Astrocyte of the spinal cord (primary cell): Measurements from ENCODE around the gene SCNM1.

Experiments used
- DNase-seq: peaks from one replicate; pipeline ENCODE4 v3.0.0; 2011; ENCODE audit warnings: low read depth, low spot score
- H3K4me3 ChIP-seq: 2 replicates; pipeline ENCODE4 v1.5.1; 2011; ENCODE audit warnings: low read depth, mild to moderate bottlenecking, low read length, moderate library complexity
- in situ Hi-C: cut with HindIII; loops from 2 replicates; pipeline ENCODE4 v1.10.0; 2017; ENCODE audit warnings: low sequenced_read_pairs
- TF ChIP-seq, protein P1 (sequence below): IDR thresholded peaks from 2 replicates; pipeline ENCODE4 v1.5.1; 2012; ENCODE audit warnings: low read depth, mild to moderate bottlenecking, low read length, inconsistent platforms

Gene SCNM1

DNA sequence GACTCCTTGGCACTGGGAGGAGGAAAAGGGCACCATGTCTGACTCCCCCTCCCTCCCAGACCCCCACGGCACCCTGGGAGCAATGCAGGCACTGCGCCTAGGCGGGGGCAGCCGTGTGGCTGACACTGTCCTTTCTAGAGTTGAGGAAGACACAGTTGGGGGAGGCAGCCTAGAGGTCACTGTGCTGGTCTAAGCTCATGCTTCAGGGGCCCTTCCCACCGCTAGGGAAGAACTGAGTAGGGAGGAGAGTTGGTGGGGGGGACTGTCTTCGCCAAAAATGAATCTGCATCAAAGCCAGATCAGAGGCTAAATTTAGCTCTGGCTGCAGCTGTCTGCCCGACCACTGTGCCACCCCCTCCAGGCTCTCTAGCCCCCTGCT lies 22.9 kb upstream of the SCNM1 start:
- no peak for DNase-seq
- TF ChIP-seq, protein P1, sequence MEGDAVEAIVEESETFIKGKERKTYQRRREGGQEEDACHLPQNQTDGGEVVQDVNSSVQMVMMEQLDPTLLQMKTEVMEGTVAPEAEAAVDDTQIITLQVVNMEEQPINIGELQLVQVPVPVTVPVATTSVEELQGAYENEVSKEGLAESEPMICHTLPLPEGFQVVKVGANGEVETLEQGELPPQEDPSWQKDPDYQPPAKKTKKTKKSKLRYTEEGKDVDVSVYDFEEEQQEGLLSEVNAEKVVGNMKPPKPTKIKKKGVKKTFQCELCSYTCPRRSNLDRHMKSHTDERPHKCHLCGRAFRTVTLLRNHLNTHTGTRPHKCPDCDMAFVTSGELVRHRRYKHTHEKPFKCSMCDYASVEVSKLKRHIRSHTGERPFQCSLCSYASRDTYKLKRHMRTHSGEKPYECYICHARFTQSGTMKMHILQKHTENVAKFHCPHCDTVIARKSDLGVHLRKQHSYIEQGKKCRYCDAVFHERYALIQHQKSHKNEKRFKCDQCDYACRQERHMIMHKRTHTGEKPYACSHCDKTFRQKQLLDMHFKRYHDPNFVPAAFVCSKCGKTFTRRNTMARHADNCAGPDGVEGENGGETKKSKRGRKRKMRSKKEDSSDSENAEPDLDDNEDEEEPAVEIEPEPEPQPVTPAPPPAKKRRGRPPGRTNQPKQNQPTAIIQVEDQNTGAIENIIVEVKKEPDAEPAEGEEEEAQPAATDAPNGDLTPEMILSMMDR: no peak
- in situ Hi-C loops: no loop called here
- no peak overlapping the region for H3K4me3 ChIP-seq

DNA sequence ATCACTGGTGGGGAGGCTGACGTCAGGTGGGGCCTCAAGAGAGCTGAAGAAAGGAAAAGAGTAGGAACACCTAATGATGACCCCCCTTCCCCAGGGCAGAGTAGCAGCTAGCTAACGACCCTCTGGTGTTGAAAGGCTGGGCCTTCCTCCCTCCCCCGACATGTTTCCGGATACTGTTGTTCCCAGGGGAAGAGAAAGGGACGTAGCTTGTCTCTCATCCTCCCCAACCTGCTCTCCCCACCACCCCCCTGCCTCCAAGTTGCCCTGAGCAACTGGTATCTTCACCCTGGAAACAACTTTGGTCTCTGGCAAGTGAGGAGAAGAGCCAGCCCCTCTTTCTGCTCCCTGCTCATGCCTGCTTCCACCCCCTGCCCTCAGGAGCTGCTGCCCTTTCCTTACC lies 22.0 kb upstream of the SCNM1 start:
- H3K4me3 ChIP-seq: no peak overlapping the region
- no peak for DNase-seq
- TF ChIP-seq, protein P1: no peak
- in situ Hi-C loops: no loop called here

DNA sequence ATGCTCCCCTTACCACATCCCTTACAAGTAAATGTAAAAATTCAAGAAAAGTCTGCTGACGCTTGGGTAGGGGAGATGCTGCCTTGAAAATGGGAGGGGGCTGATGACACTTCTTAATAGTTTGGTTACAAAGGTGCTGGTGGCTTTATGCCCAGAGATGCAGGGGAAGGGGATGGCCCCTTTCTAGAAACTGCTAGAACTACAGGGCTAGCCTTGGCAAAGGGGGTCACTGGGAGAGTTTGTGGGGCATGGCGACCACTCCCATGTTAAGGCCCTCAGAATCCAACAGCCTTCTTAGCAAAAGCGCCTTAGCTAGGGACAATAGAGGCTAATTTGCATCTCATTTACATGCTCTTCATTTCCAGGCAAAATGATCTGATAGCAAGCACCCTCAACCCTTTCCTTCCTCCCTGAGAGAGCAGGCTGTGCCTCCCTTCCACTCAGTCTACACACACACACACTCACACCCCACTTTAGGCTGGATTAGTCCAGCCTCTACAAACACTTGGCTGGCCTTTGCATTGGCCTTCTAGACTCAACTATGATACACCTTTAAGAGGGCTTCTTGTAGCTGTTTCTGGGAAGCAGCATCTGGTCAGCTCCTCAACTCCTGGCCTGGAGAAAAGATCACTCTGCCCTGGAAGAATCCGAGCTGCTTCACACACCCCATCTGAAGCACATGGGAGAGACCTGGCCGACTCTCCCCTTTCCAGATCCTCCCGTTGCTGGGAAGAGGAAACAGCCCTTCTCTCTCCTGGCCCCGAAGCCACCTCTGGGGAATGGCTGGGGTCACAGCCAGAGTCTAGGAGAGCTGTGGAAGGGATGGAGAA lies 21.3 kb upstream of the SCNM1 start:
- DNase-seq: no peak
- TF ChIP-seq, protein P1: no peak
- no peak overlapping the region for H3K4me3 ChIP-seq

DNA sequence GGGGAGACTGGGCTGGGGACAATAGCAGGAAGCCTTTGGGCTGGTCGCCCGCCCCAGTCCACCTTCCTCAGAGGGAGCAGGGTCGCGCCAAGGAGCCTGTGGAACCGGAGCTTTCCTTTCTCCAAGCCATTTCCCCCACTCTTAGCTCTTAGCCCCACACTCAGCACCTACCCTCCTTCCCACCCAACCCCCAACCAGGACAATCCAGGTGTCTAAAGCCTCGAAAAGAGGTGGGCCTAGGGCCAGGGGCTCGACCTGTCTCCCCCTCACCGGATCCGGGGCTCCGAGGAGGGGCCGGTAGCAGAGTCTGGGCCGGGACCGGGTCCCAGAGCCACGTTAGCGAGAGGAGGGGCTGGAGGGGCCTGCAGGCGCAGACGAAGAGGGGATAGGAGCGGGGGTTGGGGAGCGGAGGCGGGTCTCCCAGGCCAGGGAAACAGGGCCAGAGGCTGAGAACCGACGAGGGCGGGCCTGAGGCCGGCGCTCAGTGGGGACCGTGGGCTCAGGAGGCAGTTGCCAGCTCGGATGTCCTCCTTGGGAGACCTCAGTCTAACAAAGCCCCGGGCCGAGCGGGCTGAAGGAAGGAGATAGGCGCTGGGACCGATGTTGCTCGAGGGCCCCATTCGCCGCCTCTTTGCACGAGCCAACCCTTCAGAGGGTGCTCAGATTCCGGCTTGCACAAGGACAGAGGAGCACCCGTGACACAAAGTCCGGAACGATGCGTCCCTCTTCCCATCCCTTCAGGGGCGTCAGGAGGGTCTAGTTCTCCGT lies 20.5 kb upstream of the SCNM1 start:
- in situ Hi-C loops: no loop called here
- peak overlapping the region; percentile 61 for H3K4me3 ChIP-seq
- TF ChIP-seq, protein P1: no peak
- DNase-seq: no peak

More for the DNA sequence above, 21.3 kb upstream of the SCNM1 start:
- in situ Hi-C loops: no loop called here

DNA sequence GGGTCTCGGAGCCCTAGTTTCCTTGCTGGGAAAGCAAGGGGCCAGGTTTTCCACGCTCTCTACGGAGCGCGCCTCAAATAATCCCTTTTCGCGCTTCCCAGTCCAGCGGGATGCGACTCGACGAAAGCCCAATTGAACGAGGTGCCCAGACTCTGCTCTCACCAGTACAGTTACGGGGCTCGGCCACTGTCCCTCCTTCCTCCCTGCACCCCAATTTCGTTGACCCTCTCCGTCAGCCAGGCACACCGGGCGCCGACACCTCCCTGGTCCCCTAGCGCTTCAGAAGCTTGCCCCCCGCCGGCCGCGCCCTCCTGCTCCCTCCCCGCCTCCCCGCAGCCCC lies 19.9 kb upstream of the SCNM1 start:
- DNase-seq: no peak
- TF ChIP-seq, protein P1: no peak
- in situ Hi-C loops: no loop called here
- peak overlapping the region; percentile 61 for H3K4me3 ChIP-seq

DNA sequence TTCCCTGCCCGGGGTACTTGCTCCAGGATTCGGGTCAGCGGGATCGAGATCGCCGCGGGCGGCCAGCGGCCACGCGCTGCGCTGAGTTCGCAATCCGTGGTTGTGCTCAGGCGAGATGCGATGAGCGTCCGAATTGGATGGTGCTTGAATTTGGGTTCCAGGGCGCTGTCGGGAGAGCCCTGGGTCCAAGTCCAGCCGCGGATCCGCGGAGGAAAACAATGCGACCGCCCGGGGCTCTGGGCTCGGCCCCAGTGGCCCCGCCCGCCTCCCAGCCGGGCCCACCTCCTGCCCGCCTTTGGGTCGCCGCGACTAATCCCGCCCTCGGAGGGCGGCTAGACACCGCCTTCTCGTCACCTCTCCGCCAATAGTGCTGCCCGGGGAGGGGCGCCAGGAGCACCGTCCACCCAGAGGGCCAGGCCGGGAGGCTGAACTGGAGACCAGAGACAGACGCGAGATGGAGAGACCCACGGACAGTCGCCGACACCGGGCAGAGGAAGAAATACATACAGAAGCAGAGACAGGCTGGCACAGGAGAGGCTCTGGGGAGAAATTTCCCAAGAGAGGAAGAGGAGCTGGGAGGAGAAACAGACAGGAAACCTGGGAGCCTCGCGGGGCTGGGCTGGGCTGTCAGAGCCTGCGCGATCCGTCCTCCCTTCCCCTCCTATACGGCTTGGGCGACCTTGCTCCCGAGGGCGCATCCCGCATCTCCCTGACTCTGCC lies 19.4 kb upstream of the SCNM1 start, which contains the start of gene SEMA6C:
Gene SEMA6C (minus strand): TSS at position 220 of the 720 bp plus-strand sequence. CDS start 4,010 bp downstream, outside the sequence.
- H3K4me3 ChIP-seq: peak within 1 kb of the TSS; percentile 61
- in situ Hi-C loops: no loop called here
- TF ChIP-seq, protein P1: no peak
- peak; percentile 91 for DNase-seq
